OCI-M2 (cell line): ENCODE data around the gene SERPINI1.

Source experiments
- DNase-seq: peaks from one replicate; lab custom pipeline; 2025; ENCODE audit not compliant: unreplicated experiment; lab: John Stamatoyannopoulos, UW

The SERPINI1 gene

DNA sequence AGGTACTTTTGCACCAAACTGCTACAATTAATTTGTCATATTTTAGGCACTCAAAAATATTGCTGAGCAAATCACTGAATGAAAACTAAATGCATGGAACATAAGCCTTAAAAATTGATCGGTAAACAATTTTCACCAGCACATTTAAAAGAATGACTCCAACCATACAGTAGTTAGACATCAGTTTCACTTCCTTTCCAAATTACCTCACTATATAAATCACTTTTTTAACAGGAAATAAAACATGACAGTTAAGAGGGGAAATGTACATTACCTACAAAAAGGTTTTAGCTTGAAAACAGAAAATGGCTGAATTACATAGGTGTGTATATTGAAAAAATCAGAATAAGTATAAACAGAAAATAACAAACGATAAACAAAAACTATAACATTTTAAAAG is 108.4 kb downstream of the SERPINI1 start:
- DNase-seq: no peak

DNA sequence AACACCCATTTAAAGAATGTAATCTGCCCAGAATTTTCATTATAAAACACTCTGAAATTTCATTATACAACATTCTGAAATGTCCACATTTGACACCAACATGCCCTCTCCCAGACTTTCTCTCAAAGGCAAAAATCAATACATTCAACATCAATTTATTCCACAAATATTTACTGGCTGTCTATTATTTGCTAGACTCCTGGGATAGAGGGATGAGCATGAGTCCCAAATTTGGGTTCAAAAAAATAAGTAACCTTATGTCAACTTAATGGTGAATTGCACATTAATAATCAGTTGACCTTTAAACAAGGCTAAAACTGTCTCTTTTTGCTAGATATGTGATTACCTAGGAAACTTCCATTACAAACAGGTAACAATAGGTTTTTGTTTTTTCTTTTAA is 109.0 kb downstream of the SERPINI1 start:
- no peak for DNase-seq

DNA sequence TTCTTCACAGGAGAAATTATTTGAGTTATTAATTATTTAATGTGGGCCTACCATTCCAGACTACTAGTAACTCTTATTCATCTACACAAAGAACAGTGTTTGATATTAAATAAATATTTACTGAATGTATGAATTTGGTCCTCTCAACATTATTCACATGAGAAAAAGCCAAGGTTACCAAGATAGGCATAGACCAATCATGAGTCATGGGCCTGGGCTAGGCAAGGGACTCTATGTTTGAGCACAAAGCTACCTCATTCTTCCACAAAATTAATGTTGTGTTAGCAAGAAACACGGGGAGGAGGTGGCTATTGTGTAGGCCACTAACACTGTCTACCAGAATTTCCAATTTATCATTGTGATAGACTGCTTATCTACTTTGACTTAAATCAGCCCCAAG is 115.7 kb downstream of the SERPINI1 start:
- DNase-seq: no peak

DNA sequence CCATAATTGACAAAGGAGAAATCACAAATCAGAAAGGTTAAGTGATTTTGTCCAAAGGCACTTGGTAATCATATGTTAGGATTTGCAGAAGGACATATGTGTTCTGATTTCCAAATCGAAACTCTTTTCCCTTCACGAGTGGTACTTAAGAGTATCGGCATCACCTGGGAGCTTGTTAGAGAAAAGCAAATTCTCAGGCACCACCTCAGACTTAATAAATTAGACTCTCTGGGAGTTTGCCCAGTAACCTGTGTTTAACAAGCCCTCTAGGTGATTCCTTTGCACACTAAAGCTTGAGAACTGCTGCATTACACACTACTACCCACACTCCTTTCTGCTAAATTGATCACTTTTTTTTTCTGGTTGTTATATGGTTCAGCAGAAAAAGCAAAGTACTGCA is 116.2 kb downstream of the SERPINI1 start:
- no peak for DNase-seq

DNA sequence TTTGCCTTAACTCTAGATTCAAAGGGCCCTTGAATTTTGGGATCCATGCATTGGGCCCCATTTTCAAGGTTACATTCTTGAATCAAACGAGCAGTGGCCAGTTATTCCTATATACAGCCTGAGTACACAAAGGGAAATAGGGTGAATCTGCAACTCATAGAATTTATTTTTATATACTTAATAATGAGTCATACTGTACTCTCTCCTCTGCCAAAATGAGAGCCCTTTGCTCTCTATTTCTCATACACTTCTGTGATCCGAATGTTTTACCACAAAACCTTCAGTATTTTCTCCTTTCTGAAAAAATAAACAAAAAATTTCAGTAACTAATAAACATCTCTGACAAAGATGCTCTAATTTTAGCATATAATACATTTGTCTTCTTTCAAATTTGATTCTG is 116.7 kb downstream of the SERPINI1 start:
- DNase-seq: no peak

DNA sequence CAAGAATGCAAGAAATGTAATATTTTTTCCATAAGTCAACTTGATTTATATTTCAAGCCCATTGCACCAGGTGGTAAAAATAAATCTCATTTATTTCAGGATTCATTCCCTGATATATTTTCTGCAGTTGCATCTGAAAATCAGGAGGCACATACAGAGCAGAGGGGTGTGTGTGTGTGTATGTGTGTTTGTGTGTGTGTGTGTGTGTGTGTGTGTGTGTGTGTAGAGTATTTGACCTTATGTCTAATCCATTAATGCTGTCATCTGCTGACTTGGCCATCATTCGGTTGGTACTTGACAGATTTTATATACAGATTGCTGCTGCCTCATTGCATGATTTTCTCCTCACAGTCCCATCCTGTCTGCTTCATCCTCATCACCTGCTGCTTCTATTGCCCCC is 118.5 kb downstream of the SERPINI1 start:
- no peak for DNase-seq

DNA sequence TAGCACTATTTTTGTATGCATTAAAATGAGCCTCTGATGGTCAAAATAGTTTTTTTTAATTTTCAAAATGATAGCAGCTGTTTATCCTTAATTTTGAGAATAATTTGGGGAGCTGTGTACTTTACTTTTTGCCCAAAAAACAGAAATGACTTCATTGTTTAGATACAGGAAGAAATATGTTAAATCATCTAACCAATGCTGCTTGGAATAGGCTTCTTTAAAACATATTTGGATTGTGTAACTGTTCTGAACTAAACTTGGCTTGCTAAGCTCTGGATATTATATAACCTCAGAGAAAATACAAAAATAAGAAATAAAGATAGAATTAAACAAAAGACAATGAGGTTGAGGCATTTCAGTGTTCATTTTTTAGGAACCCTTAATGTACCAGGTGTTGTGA is 119.3 kb downstream of the SERPINI1 start:
- no peak for DNase-seq

DNA sequence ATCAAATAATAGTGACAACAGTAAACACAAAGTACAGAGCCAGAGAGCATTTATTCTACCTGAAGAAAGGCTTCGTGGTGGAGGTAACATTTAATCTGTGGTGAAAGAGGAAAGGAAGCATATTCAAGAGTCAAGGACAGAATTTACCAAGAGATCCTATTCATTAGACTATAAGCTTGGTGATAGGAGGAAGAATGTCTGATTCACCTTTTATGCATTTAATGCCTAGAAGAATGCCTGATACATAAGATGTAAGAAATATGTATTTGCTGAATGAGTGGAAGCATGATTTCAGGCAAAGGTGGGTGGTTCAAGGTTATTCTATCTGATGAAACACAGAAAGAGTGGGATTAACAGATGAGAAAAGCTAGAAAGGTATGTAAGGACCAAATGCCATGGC is 119.8 kb downstream of the SERPINI1 start:
- no peak for DNase-seq

DNA sequence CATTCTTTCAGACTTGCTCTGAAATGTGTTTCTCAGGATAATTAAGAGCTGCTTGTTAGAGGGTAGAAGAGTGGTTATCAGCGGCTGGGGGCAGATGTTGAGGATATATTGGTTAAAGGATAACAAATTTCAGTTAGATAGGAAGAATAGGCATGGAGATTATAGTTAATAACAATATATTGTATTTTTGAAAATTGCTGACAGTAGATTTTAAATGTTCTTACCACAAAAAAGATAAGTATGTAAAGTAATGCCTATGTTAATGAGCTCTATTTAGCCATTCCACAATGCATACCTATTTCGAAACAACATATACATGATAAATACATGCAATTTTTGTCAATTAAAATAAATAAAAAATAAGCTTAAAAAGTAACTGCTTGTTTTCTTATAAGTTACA is 123.3 kb downstream of the SERPINI1 start:
- no peak for DNase-seq

DNA sequence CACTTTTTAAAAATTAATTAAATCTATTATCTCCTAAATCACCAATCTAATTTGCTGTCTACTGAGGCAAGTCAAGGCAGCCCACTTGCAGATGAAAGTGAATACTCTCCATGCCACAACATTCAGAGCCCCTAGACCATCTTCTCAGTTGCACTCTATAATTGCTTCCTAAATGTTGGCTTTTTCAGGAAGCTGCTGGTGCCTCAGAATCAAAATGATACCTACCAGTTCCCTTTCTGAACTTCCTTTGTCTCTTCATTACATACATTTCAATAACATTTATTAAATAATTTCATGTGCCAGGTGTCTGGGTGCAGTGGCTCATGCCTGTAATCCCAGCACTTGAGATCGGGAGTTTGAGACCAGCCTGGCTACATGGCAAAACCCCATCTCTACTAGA is 124.1 kb downstream of the SERPINI1 start:
- no peak for DNase-seq

DNA sequence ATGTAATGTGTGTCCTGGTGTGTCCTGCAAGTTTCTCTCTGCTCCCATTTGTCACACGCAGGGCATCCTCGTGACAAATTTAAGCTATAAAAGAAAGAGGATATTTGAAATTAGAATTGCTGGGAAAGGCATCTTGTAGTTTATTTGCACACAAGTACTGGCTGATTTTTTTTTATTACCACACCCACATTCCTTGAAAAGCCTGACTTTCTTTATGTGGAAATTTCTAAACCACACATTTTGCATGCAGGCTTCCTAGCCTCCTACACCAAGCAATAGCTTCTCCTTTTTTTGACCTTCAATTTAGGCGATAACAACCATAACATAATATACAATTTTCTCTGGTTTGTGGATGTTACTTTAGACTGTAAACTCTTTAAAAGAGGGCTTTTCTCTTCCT is 126.1 kb downstream of the SERPINI1 start:
- no peak for DNase-seq

DNA sequence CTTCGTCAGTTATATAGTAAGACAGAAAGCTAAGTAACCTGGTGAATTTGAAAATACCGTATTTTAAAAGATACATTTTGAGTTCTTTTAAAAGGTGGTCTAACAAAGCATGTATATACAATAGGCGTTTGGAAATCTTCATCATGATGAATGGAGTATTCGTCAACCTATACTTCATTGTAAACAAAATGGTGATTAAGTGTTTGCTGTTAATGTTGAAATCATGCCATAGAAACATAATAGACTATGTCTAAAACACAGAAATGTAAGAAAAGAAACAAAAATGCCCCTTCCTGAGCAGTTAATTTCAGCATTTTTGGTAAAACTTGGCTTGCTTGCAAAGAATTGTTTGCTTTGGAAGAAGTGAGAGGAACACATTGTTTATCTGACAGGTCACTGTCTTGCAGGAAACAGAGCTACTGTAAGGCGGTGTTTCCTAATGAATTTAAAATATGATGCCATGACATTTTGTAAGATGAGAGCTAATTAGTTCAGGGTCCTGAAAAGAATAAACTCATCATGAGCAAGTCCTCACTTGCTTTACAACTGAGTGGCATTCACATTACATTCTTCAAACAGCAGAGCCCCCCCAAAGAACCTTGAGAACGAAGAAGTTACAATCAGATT is 126.7 kb downstream of the SERPINI1 start:
- no peak for DNase-seq

DNA sequence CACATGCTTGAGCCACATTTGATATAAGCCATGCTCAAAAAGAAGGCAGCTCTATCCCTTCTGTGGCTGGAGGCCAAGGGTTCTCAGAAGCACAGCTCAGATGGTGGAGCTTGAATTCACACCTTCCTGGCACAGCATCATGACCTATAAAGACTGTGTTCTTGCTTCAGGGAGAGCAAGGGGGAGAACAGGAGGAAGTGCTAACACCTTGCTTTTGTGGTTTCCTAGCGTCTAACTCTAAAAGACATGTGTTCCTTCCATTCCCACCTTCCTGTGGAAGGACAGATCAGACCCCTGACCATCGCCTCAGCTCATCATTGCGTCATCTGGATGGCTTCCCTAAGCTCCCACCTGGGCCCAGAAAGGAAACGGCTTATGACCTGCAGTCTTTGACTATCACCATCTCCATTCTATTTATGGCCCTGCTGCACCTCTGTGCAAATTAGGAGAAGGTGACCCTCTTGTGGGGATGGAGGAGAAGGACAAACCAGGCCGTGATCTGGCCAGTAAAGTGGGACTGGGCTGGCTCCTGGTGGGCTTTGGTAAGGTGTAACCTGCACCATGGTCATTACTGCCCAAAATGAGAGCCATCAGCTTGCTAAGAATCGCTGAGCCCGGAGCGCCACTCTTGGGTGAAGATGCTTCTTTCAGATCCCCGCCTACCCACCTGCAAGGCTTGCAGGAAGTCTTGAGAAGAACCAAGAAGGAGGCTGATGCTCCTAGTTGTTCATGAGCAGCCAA is 128.5 kb downstream of the SERPINI1 start:
- DNase-seq: no peak

DNA sequence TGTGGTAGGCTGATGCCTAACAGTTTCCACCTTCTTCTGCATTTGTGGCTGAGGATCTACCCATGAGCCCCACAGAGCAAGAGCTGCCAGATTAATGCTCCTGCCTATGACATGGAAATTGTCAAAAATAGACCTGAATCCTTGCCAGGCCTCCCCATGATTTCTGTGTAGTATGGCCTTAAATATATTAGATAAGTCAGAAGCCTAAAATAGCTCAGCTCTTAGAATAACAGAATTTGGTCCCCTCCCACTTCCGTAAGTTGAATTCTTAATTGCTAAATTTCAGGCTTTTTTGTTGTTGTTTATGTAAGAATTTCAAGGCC is 129.0 kb downstream of the SERPINI1 start:
- DNase-seq: no peak

DNA sequence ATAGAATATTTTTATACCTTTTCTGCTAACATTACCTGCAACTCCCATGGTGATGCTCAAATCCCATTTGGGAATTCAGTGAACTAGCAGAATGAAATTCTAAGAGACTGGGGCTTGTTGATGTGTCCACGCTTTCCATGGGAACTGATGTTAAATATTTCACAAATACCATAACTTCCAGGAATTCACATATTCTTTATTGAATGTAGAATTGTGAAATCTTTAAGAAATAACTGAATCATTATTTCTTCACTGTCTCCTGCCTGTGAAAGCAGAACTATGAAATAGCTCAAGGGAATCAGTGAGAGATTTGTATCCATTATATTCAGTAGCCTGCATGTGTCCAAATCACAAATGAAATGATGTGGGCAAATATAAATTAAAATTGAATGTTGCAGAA is 130.8 kb downstream of the SERPINI1 start:
- no peak for DNase-seq

DNA sequence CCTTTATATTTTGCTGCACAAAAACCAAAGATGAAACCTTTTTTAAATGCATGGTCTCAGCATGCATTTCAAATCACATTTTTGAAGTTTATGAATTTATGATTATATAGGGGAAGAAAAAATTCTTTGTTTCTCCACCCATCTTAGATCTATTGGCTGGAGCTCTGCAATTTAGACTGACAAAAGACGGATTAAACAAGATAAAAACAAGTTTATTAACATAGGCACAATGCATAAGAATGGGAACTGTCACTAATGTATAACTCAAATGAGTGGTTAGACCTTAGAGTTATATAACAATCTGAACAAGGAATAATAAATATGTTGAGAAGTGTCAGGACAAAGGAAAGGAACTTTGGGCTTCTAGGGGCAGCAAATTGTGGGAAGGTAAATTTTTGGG is 132.5 kb downstream of the SERPINI1 start:
- no peak for DNase-seq

DNA sequence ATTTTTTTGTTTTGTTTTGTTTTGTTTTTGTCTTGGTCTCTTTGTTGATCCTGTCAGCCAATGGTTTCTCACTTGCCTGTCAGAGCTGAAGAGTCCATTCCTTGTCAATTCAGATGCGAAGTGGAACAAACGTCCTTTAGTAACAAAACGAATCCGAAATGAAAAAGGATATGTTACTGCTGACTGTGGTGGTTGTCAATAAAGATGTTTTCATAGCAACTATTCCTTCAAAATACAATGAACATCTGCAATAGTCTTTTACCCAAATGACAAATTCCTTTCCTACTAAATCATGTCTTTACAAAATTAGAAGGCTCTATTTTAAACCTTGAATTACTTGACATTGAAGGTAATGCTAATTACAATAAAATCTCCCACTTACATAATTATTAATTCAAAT is 134.7 kb downstream of the SERPINI1 start:
- no peak for DNase-seq

DNA sequence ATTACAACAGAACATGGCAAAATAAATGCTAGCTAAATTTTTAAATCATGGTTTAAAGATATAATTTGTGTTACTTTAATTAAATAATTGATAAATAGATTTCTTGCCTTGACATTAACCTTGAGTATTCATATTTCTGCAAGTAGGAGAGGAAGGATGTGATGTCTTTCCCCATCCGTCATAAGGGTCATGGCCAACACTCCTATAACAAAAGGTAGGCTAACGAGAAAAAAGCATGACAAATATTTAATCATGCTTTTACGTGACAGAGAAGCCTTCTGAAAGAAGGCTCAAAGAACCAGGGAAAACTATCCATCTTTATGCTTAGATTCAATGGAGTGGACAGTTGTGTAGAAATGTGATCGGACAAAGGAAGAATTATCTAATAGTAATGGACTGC is 135.2 kb downstream of the SERPINI1 start:
- no peak for DNase-seq

DNA sequence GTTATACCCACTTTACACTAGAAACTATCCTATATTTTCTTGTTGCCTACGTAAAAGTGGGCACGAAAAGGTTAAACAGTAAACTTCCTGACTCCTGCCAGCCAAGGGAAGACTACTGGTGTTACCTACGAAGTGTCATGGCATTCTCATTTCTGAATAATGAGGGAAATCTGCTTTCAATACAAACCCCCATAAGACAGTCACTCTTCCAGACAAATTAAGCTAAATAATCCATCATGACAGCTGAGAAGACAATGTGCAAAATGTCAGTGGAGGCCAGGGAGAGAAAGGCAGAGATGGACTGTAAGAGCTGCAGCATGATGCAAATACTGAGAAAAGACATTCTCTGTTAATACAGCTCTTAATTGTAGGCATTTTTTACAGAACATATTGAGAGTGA is 136.5 kb downstream of the SERPINI1 start:
- DNase-seq: no peak

DNA sequence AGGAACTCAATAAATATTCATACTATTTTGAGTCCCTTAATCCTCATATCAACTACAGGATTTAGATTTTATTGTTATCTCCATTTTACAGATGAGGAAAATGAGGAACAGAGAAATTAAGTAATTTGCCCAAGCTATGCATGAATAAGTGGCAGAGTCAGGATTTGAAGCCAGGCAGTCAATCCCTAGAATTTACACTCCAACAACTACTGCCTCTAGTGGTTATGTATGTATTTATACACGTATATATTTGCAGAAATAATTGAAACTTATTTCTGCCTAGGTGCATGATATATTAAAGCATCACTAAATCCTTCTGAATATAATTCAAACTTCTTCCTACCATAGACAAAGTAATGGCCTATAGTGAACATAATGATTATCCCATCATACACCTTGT is 137.4 kb downstream of the SERPINI1 start:
- no peak for DNase-seq

DNA sequence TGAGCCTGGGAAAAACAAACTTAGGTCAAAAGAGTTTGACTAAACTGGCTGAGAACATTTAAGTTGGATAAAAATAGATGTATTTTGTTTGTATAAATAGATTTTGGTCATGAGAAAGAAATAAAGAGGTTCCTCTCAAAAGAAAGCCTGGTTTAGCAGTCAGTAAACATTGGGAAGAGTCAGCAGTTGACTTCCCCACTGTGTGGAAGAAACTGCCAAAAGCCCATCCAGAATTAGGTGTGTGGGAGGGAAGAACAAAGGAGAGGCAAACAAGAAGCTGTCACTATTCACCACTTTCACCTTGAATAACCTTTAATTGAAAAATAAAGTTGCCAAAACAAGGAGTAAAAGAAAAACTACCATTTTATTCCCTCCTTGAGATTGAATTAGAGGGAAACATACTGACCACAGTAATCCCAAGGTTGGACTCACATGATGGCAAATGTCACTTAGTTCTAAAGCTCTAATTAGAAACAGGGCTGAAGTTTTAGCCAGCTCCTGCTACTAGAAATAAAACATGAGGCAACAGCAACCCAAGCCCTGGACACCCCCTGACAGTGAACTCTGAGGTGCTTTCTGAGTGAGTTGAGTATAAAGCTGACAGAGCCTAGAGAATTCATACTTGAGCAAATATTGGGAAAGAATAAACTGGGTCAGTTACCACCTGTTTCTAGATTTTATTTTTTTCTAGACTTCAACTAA is 139.3 kb downstream of the SERPINI1 start:
- DNase-seq: no peak
